HG02885 (cell line): Measurements from ENCODE around the gene RAD51B.

Source experiments
- ATAC-seq: cut with Tn5 transposase; IDR thresholded peaks from one replicate; pipeline ENCODE4 v1.9.1; 2021; ENCODE audit warnings: mild to moderate bottlenecking; ENCODE audit not compliant: unreplicated experiment, poor library complexity

RAD51B gene

DNA sequence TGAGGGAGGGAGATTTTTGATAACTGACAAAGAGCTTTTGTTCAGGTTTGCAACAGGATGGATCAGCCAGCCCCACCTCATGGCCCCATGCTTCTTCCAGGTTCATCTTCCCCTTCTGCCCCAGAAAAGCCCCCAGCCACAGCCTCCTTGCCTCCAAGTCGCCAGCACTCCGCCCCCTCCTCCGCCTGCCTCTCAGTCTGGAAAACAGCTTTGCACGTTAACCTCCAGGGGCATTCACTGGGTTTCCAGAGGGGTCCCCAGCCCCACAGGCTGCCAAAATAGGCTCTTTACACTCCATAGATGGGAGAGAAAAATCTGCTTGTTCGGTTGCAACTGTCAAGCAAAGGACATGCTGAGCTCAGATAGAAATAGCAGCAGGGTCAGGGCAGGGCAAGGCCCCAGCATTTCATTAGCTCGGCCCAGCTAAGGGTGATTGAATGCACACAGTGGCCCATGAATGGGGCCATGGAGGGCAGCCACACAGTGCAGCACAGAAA is 719.7 kb downstream of the RAD51B start:
- no peak for ATAC-seq

DNA sequence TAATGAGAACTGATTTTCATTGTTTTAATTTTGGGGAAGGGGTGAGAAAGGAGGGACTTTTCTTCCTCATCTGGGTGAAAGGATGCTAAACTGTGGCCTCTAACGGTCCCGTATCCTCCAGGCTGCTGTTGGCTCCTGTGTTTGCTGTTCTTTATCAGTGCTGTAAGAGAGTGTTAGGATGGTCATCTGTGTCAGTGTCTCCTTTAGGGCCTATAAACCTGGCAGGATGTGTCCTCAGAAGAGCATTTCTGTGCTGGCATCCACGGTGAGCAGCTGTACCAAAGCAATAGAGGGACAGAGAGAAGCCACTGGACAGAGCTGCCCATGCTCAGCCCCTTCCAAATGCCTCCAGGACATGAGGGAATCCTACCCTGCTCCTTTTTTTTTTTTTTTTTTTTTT is 720.2 kb downstream of the RAD51B start:
- no peak for ATAC-seq

DNA sequence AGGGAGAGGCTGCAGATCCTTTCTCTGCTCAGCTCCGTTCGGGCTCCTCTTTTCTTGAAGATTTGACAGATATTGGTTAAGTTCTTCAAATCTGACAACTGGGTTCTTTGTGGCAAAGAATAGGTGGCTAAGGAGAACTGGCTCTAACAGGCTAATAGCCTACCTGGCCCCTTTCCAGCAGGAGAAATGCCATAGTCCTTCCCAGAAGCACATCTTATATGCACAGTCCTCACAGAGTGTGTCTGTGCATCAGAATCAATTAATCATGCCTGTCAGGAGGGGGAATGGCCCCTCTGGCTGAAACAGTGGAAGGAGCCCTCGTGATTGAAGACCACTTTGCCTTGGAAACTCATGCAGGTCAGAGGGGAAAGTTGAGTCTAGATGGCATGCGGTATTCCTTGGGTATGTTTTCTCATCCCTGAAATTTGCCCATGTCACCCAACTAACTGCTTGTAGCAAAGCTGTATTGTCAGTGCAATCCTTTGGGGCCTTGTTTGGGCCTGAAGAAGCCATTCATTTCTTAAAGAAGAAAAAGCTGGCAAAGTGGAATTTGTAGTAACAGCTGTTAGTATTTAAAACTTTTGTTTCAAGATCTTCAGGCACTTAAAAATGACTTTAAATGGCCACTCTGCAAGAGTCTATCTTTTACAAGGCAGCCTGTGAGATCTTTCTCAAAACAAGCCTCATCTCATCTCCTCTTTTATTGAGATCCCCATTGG is 721.8 kb downstream of the RAD51B start:
- no peak for ATAC-seq

DNA sequence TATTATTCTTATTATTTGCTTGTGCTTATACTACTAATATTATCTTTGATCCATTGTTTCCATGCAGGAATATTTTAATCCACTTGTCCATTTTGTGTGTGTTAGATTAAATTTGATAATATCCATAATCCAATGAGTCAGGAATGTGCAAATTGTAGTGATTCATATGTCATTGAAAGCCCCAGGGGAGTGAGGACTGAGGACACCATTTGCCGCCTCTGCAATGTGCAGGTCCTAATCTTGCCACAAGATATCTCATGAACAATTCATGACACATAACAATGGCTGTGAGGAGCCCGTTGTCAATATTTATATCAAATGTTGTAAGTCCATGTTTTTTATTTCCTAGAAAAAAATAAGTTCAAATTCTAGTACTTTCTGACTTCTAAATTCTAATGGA is 722.8 kb downstream of the RAD51B start:
- no peak for ATAC-seq

DNA sequence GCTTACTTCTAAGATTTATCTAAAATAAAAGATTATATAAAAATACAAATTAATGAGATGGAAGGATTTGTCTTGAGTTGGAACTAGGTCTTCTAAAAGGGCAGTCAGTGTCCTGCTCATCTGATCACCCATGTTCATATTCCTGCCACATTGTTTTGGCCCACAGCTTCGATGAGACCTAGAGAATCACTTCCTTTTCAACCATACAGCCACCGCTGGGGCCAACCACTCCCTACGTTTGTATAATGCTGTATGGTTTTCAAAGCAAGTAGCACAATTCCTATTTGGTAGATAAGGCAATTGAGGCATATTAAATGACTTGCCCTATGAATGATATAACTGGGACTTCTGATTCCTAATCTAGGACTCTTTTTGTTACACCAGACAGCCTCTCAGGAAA is 723.9 kb downstream of the RAD51B start:
- no peak for ATAC-seq

DNA sequence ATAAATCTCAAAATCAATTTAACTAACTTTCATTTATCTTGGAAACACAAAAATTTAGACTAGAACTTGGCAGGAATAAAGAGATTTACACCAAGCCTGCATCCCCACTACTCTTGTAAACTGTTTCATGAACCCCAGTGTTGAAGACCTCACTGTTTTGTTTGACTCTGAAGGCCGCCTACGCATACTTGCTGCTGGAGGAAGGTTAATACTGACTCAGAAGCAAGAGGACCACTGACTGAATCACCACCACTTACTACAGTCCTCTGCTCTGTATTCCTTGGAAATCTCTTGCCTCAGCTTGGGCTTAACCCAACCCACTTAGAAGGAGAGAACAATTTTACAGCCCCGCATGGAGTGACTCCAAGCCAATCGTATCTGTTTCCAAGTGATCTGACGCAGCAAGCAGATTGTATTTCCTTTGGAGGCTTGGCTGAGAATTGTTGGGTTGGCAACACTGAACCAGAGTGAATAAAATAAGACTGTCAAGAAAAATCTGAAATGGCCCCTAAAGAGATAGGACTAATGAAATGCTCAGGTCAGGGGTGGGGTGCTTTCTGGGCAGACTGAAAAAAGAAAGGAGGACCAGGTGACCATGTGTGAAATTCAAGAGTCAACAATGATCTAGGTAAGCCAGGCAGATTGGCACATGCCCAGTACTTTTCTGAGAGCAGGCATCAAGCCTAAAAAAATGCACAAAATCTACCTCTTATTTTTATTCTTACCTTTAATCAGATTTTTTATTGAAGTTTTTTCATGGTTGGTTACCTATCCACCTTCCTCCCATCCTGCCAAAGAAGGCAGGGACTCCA is 724.7 kb downstream of the RAD51B start:
- no peak for ATAC-seq

DNA sequence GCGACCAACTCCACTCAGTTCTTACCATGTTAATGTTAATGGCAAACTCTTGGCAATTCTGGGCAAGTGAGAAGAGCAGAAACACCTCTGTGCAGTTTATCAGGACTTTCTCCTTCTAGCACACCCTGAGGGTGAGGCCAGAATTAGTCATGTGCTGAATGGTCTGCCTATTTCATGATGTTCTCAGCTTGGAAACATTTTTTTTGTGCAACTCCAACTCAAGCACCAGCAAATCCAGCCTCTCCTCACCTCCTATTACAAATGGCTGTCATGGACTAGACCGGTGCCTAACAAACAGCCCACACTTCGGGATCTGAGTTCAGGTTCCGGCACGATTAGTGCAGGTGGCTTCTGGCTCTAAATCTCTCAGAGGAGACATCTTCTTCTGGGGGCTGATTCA is 727.3 kb downstream of the RAD51B start:
- ATAC-seq, result no peak

DNA sequence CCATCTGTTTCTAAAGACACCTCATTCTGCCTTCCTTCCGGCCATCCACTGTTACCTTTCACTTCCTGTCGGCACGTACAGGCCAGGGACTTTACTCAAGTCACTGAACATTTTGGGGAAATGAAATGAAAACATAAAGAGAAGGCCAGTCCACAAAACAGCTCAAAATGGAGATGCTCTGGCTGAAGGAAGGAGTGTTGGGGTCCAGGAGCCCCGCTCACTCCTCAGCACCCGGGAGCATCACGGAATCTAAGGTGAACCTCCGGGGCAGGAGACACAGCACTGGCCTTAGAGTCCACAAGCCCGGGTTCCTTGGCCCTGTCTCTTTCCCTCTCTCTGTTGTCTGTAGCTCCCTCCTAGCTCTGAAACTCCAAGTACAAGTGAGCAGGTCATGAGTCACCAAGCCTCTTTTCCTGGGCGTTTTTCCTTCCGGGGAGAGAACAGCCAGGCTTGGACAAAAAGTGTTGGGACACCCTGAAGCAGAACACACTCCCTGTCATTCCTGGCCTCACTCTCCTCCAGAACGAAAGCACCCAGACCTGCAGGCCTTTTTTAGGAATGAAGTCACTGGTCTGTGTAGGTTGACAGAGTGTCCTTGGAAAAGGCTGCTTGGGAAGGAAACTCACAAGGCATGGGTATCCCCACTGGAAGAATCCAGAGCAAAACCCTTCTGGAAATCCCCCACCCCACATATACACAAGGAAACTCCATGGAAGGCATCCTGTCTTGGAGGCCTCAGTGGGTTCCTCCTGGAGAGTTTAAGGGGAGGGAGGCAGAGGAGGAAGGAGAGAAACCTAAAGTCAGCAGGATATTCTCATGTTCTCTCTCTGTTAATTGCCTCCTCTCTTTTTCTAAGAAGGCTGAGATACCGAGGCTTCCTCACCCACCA is 728.0 kb downstream of the RAD51B start:
- no peak for ATAC-seq

DNA sequence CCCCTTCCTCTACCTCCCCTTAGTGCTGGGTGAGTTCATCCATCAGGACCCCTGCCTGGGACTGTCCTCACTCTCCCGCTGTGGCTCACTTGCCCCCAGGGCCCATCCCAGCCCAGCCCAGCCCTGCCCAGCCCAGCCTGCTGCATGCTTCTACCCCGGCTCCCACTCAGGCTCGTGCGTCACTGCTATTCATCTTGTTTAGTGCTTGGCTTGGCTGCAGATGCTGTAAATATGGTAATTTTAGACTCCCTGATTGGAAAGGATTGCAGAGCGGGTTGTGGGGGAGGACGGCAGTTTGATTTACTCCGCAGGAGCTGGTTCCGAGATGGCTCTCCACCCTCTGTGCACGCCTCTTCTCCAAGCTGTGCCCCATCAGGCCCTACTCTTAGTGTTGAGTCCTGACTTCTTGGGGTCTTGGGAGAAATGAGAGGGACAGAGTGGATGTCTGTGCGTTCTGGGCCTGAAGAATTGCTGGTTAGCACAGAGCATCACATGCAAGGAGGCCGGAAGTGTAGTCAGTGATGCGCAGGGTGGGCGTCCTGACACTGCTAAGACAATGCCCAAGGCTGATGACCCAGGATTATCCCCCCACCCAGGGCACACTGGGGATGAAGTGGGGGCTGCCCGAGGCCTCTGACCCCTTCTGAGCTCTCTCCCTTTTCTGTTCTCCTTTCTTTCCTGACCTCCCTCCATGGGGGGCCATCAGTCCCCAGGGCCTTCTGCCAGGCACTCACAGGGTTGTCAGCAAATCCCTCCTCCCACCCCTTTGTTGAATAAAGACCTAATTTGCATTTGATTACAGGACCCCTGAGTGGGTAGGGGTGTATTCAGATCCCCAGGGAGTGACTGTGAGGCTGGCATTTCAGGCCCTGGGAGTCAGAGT is 728.9 kb downstream of the RAD51B start:
- ATAC-seq, result no peak

DNA sequence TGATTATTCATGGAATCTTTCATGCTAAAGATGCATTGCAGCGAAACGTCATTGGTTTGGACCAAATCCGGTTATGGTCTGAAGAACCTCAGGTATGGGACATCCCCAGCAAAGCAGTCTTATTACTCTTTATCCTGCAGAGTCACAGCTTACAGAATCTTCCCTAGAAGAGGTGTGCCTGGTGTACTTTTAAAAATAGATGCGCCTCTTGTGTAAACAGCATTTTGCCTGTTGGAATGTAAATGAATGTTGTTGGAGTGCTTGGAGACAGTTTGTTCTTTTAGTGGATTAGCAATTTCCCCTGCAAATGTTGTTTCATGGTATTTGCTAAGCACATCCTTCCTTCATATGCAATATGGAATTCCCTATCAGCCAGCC is 730.7 kb downstream of the RAD51B start:
- no peak for ATAC-seq

DNA sequence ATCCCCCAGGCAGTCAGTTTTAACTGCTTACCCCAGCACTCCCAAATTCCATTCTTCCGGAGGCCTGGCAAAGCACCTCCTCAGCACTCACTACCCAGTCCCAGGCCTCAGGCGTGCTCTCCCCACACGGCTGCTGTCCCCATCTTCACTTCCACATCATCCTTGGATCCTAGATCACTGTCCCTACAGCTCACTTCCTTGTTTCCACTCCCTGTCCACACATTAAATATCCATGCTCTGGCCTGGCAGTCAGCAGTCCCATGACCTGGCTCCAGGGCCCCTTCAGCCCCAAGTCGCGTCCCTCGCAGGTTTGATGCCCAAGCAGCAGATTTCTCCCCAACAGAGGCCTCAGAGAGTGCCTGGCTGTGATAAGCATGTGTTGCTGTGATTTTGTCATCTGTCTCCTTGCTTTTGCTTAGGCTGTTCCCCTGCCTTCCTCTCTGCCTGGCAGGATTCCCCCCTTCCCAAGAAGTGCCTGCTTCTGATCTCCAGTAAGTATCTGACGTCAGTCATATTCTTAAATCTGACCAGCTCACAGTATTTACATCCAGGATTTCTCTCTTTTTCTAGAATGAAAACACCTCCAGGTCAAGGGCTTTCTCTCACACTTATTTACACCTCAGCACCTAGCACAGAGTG is 731.6 kb downstream of the RAD51B start:
- no peak for ATAC-seq

DNA sequence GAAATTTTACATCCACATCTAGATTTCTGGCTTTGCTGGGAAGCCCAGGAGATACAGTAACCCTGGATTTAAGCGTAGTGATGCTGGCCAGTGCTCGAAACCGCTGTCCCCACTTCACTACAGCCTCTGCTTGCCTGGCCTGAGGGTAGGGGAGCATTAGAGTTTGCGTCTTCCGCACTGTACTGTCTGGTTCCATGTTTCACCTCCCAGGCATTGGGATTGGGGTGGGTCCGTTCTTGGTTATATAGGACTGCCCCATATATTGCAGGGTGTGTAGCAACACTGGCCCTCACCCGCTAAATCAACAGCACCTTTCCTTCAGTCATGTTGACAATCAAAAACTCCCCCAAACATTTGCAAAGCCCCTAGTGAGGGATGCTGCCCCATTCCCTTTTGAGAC is 732.5 kb downstream of the RAD51B start:
- no peak for ATAC-seq

DNA sequence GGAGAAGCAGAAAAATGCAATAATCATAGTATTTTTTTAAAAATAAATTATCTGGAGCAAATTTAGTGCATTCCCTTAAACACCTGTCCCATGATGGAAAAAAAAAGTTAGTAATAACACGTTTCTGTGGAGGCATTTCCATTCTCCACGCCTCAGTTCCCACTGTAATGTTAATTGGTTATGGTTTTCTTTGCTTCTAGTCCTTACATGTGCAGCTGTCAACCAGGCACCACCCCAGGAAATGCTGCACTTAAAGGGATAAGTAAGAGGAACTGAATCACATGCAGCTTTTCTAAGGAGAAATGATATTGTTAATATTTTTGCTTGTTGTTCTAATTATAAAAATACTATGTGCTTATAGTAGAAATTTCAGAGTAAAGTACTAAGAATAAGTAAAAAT is 733.0 kb downstream of the RAD51B start:
- no peak for ATAC-seq

DNA sequence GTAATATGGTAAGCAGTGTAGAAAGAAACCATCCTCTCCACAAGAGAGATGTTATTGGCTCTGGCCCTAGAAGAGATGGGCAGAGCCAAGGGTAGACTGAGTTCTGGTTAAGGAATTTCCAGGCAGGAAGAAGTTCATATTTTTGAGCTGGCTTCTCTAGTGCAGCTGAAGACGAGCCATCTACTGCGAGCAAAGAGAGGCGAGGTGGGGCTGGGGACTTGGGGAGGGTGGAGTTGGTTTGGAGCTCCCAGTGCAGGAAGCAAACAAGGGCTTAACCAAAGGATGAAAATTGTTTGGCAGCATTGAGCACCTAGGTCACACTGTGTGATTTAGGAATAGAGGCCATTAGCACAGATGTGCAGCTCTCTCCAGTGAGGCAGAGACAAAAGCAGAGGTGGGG is 733.7 kb downstream of the RAD51B start:
- no peak for ATAC-seq

DNA sequence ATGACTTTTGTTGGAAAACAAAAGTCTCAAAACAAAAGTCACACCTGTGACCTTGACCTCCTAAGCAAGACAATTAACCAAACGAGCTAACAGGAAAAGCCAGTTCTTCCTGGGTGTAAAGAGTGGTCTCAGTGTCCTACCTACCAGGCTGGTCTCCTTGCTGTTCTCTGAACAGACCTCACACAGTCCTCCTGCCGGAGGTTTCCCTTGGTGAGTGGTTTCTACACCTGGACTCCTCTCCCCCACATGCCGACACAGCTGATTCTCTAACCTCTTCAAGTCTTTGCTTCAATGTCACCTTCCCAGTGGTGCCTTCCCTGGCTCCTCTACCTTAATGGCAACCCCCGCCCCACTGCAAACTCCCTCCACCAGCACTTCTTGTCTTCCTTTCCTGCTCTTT is 734.7 kb downstream of the RAD51B start:
- ATAC-seq, result no peak

DNA sequence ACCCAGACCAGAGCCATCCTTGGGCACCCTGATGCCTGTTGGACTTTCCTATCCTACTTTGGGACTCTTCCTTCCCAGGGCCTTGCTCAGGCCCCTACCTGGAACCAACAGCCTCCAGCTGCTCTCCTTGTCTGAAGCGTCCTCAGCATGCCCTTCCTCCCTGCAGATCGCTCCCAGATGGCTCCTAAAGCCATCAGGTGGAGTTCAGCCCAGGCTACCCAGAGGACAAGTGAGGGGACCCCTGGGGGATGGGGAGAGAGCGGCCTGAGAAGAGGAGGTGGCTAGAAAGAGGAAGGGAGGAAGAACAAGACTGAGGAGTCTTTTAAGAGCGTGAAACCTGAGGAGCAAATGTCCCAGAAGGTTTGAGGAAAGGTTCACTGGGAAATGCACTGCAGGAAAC is 736.7 kb downstream of the RAD51B start:
- no peak for ATAC-seq

DNA sequence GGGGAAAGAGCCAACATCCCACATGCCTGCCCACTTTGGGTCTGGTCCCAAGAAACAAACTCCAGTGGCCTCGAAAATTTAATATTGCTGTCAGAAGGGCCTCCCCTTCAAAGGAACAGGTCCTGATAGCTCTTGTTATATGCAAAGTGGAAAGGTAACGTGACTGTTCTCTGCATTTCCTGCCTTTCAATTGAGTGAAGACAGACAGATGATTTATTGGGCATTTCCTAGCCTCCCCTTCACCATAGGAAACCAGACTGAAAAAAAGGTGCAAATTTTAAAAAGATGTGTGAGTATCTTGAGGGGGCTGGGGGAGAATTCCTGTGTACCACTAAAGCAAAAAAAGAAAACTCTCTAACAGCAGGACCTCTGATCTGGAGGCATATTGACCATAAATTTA is 738.1 kb downstream of the RAD51B start:
- ATAC-seq, result no peak

DNA sequence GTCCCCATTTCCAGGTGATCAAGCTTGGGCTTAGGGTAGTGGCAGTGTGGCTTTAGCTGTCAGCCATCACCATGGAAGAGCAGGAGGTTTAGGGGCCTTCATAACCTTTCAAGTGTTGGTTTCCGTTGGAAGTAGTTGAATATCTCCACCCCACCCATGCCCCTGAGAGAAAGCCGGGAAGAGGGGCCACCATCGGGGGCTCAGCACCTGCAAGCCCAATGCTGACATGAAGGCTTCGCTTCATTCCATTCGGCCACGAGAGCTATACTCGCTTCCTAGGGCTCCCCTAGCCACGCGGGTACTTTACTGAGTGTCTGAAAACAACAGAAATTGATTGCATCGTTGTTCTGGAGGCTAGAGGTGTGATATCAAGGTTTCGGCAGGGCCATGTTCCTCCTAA is 738.5 kb downstream of the RAD51B start:
- no peak for ATAC-seq

DNA sequence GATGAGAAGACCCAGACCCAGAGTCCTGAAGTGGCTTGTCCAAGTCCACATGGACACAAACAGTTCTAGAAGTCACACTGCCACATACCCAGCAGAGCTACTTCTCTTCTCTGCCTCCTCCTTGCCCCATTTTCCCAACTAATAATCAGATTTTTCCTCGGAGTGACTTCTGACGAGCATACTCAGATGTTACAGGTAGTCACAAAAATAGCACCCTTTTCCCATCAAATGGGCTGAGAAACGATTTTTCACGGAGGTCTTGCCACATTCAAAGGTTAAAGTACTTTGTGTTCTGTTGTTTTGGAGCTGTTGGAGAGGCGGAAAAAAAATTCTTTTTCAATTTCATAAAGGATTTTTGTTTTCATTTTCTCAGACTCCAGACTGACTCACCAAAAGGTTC is 740.4 kb downstream of the RAD51B start:
- ATAC-seq, result no peak
